Heart left ventricle (tissue), 13 donors: ENCODE results near the gene MYNN.

Source experiments
- CTCF ChIP-seq, 12 donors: fragments of 200-600 bp; sonication (generic) in 4 of 12; IDR thresholded peaks; one replicate each; pipeline versions ENCODE4 v1.5.0 to v1.8.0; 2018 to 2022; ENCODE audit warnings: antibody characterized with exemption in 12 of 12, mild to moderate bottlenecking in 5 of 12
- POLR2A ChIP-seq, 2 donors: fragments of 450-650 bp; IDR thresholded peaks; one replicate each; pipeline ENCODE4 v1.6.1; 2017; ENCODE audit warnings: antibody characterized with exemption in 2 of 2, mild to moderate bottlenecking in 2 of 2, moderate library complexity in 2 of 2
- donor health status: ischemic (EF 13 %, LVEDD 7.1; RV severe dilation, severe dysfunction).
- donor health status: DM: no; HTN: yes; CAD: no.
- donor health status: DM: no; HTN: no; CAD: no.
- donor health status: ischemic (EF 25% LVEDD 6.9; RV normal size, moderate dysfunction).
- donor health status: ischemic (EF 25% LVEDD 5.7; RV mildly dilated, moderate dysfunction).
- donor health status: ischemic (EF 35%, LVEDD 5.7; RV mildly dilated, moderate dysfunction).
- donor health status: nonischemic (EF 11% LVEDD 7.7; RV severe dilation, severe dysfunction).
- donor health status: DM: yes; HTN: yes; CAD: no.
- donor health status: PGD.
- donor health status: ischemic (EF 29% LVEDD 5.4; RV normal size, mild dysfunction).
- donor health status: nonischemic (EF 23%, LVEDD 6.1; RV moderate dilation, normal function).

GRCh38 chr3:169769287-169770181 lies 3.7 kb upstream of the MYNN start, which contains the start of gene ACTRT3:
- TF ChIP-seq CTCF (IDR thresholded peaks at IDR 0.05): no peak
- TF ChIP-seq POLR2A (IDR thresholded peaks at IDR 0.05): peak in 1 of 2 donors; percentile 28
